Liver (tissue), 9 donors: ENCODE measurements around the gene LHFPL6. TPM values are rescaled to one million over a fixed set of nuclear protein-coding genes. Genes with fewer than 3 reads are reported as not detected.

Experiments
- DNase-seq: peaks from one replicate; pipeline ENCODE4 v3.0.0-alpha.2; 2017; ENCODE audit warnings: low spot score
- H3K27ac ChIP-seq, 2 donors: one replicate each; pipeline ENCODE4 v1.7.0; 2013; ENCODE audit warnings: inconsistent platforms in 2 of 2, low read length in 2 of 2, control low read depth in 1 of 2, low read depth in 1 of 2, mild to moderate bottlenecking in 1 of 2
- H3K27me3 ChIP-seq, 4 donors: one replicate each; pipeline versions ENCODE4 v1.6.1 to v1.7.0; 2013; ENCODE audit warnings: low read length in 3 of 4, inconsistent platforms in 1 of 4, mild to moderate bottlenecking in 1 of 4, moderate library complexity in 1 of 4; ENCODE audit not compliant: control insufficient read depth in 4 of 4, insufficient read depth in 4 of 4
- H3K36me3 ChIP-seq, 4 donors: one replicate each; pipeline versions ENCODE4 v1.6.1 to v1.7.0; 2013; ENCODE audit warnings: low read length in 3 of 4, mild to moderate bottlenecking in 3 of 4, low read depth in 1 of 4, moderate library complexity in 1 of 4; ENCODE audit not compliant: control insufficient read depth in 4 of 4, insufficient read depth in 3 of 4
- H3K4me1 ChIP-seq, 4 donors: one replicate each; pipeline versions ENCODE4 v1.6.1 to v1.7.0; 2013; ENCODE audit warnings: low read length in 3 of 4, mild to moderate bottlenecking in 3 of 4, moderate library complexity in 1 of 4; ENCODE audit not compliant: control insufficient read depth in 4 of 4, insufficient read depth in 4 of 4
- H3K4me3 ChIP-seq, 3 donors: one replicate each; pipeline versions ENCODE4 v1.6.1 to v1.7.0; 2013; ENCODE audit warnings: low read length in 3 of 3, control low read depth in 1 of 3, low read depth in 1 of 3, mild to moderate bottlenecking in 1 of 3
- H3K9ac ChIP-seq, 2 donors: one replicate each; pipeline ENCODE4 v1.7.0; 2013; ENCODE audit warnings: low read length in 2 of 2, mild to moderate bottlenecking in 2 of 2, moderate library complexity in 2 of 2, control low read depth in 1 of 2, low read depth in 1 of 2
- H3K9me3 ChIP-seq, 4 donors: one replicate each; pipeline versions ENCODE4 v1.6.1 to v1.7.0; 2013; ENCODE audit warnings: low read length in 3 of 4; ENCODE audit not compliant: control insufficient read depth in 4 of 4
- EGR1 ChIP-seq, 2 donors: IDR thresholded peaks; 2 replicates each; pipeline ENCODE4 v1.6.1; 2016 to 2018; ENCODE audit warnings: antibody characterized with exemption in 2 of 2, low read depth in 2 of 2
- FOXA1 ChIP-seq: IDR thresholded peaks from 2 replicates; pipeline ENCODE4 v1.6.1; 2016; ENCODE audit warnings: antibody characterized with exemption
- GABPA ChIP-seq, 2 donors: IDR thresholded peaks in 1 of 2; conservative IDR thresholded peaks in 1 of 2; 2 replicates each; pipeline ENCODE4 v1.6.1; 2016; ENCODE audit warnings: antibody characterized with exemption in 2 of 2, mild to moderate bottlenecking in 1 of 2, moderate library complexity in 1 of 2
- HNF4A ChIP-seq, 2 donors: conservative IDR thresholded peaks; 2 replicates each; pipeline ENCODE4 v1.6.1; 2016; ENCODE audit warnings: antibody characterized with exemption in 2 of 2, mild to moderate bottlenecking in 2 of 2
- NR2F2 ChIP-seq: IDR thresholded peaks from 2 replicates; pipeline ENCODE4 v1.6.1; 2016; ENCODE audit warnings: antibody characterized with exemption
- RAD21 ChIP-seq, 2 donors: IDR thresholded peaks; 2 replicates each; pipeline ENCODE4 v1.6.1; 2016; ENCODE audit warnings: antibody characterized with exemption in 2 of 2, mild to moderate bottlenecking in 2 of 2
- TAF1 ChIP-seq: conservative IDR thresholded peaks from 2 replicates; pipeline ENCODE4 v1.6.1; 2016; ENCODE audit warnings: antibody characterized with exemption, mild to moderate bottlenecking
- YY1 ChIP-seq: IDR thresholded peaks from 2 replicates; pipeline ENCODE4 v1.6.1; 2016; ENCODE audit warnings: antibody characterized with exemption, mild to moderate bottlenecking
- WGBS: extraction: QIAGEN DNeasy Blood & Tissue Kit; methylation state at CpG from one replicate; pipeline ENCODE4 v1.1.7; 2013; 5-methylcytosine and 5-hydroxymethylcytosine counted together
- polyA plus RNA-seq, 2 donors: library from polyadenylated mRNA; stranded (reverse) in 1 of 2; unstranded in 1 of 2; fragments of 200-250 nt in 1 of 2; fragments of >200 nt in 1 of 2; fragmentation: Nextera tagmentation in 1 of 2; extraction: Ambion mirVana in 1 of 2; gene quantifications; one replicate each; pipeline versions ENCODE4 v1.2.1 to v1.2.3, GENCODE V29; 2013 to 2015
- total RNA-seq, 2 donors: library from RNA; depleted of rRNA; stranded (reverse); fragments of >200 nt; gene quantifications; one replicate each; pipeline ENCODE4 v1.2.3, GENCODE V29; 2014
- TF ChIP-seq, protein P1 (sequence below): IDR thresholded peaks from 2 replicates; pipeline ENCODE4 v1.6.1; 2016; ENCODE audit warnings: antibody characterized with exemption, mild to moderate bottlenecking
- TF ChIP-seq, protein P2 (sequence below): IDR thresholded peaks from 2 replicates; pipeline ENCODE4 v1.6.1; 2016; ENCODE audit warnings: antibody characterized with exemption
- TF ChIP-seq, protein P3 (sequence below): fragments of 150-350 bp; IDR thresholded peaks from 2 replicates; pipeline ENCODE4 v1.5.1; 2017; ENCODE audit warnings: improper control_type of control experiment, low read depth, low read length; ENCODE audit not compliant: missing input control
- TF ChIP-seq, protein P4 (sequence below): IDR thresholded peaks from 2 replicates; pipeline ENCODE4 v1.6.1; 2016; ENCODE audit warnings: antibody characterized with exemption
- TF ChIP-seq, protein P5 (sequence below): IDR thresholded peaks from 2 replicates; pipeline ENCODE4 v1.6.1; 2016; ENCODE audit warnings: antibody characterized with exemption
- donor health status: healthy.
- donor health status: healthy.
- donor health status: healthy.
- donor health status: healthy.
- donor health status: healthy.

LHFPL6 gene
- total and polyA plus RNA-seq, 4 donors: 2.6 to 8.3 (median 5.5) TPM

DNA sequence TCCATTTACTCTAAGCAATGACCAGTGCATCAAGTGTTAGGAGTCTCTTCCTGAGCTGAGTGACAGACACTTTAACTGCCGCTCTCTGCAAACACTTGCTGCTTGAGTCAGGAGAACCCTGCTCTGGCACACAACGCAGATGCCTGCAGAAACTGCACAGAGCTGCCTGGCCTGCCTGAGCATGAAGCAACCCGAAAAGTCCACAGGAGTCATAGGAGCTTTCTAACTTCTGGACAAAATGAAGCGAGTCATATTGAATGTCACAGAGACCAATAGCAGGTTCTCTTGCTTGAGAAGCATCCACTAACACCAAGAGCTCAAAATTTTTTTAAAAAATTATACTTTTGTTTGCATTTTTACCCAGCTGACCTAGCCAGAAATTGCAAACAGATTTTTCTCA is 232.4 kb downstream of the LHFPL6 start (continued):
- TF ChIP-seq, protein P1, sequence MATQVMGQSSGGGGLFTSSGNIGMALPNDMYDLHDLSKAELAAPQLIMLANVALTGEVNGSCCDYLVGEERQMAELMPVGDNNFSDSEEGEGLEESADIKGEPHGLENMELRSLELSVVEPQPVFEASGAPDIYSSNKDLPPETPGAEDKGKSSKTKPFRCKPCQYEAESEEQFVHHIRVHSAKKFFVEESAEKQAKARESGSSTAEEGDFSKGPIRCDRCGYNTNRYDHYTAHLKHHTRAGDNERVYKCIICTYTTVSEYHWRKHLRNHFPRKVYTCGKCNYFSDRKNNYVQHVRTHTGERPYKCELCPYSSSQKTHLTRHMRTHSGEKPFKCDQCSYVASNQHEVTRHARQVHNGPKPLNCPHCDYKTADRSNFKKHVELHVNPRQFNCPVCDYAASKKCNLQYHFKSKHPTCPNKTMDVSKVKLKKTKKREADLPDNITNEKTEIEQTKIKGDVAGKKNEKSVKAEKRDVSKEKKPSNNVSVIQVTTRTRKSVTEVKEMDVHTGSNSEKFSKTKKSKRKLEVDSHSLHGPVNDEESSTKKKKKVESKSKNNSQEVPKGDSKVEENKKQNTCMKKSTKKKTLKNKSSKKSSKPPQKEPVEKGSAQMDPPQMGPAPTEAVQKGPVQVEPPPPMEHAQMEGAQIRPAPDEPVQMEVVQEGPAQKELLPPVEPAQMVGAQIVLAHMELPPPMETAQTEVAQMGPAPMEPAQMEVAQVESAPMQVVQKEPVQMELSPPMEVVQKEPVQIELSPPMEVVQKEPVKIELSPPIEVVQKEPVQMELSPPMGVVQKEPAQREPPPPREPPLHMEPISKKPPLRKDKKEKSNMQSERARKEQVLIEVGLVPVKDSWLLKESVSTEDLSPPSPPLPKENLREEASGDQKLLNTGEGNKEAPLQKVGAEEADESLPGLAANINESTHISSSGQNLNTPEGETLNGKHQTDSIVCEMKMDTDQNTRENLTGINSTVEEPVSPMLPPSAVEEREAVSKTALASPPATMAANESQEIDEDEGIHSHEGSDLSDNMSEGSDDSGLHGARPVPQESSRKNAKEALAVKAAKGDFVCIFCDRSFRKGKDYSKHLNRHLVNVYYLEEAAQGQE: no peak
- TF ChIP-seq, protein P2, sequence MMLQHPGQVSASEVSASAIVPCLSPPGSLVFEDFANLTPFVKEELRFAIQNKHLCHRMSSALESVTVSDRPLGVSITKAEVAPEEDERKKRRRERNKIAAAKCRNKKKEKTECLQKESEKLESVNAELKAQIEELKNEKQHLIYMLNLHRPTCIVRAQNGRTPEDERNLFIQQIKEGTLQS: no peak
- no peak for TF ChIP-seq GABPA (IDR thresholded peaks at IDR 0.05 in 1 of 2, conservative IDR thresholded peaks at IDR 0.05 in 1 of 2)

DNA sequence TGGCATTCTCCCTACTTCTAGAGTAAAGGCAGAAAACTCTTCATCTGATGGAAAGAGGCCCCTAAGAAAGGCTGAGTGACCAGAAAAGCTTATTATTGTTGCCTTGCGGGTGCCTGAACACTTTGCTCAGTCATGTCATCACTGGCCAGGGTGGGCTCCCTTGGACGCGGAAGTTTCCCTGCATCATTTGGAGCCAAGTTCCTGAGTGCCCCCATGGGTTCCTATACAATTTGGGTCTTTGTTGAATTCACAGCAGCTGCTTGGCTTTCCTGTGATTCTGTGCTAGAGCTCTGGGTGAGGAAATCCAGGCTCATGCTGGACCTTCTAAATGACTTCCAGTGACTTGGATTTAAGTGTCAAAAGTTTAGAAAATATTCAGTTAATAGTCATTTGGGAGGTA is 232.9 kb downstream of the LHFPL6 start:
- H3K27me3 ChIP-seq: peaks cover 0 to 3% (median 0%) of the 10 kb centered on the region in 4 donors
- H3K4me3 ChIP-seq: no peak overlapping the region
- 93% methylated on average over 3 of the region's 3 CpGs for WGBS
- TF ChIP-seq, protein P2: no peak
- TF ChIP-seq RAD21 (IDR thresholded peaks at IDR 0.05) (no peak), NR2F2 (no peak), FOXA1 (no peak), HNF4A (conservative IDR thresholded peaks at IDR 0.05) (no peak), GABPA (IDR thresholded peaks at IDR 0.05 in 1 of 2, conservative IDR thresholded peaks at IDR 0.05 in 1 of 2) (no peak), TAF1 (no peak), EGR1 (IDR thresholded peaks at IDR 0.05; ENCODE audit: low read depth in 2 of 2) (no peak), YY1 (no peak)
- TF ChIP-seq, protein P3, sequence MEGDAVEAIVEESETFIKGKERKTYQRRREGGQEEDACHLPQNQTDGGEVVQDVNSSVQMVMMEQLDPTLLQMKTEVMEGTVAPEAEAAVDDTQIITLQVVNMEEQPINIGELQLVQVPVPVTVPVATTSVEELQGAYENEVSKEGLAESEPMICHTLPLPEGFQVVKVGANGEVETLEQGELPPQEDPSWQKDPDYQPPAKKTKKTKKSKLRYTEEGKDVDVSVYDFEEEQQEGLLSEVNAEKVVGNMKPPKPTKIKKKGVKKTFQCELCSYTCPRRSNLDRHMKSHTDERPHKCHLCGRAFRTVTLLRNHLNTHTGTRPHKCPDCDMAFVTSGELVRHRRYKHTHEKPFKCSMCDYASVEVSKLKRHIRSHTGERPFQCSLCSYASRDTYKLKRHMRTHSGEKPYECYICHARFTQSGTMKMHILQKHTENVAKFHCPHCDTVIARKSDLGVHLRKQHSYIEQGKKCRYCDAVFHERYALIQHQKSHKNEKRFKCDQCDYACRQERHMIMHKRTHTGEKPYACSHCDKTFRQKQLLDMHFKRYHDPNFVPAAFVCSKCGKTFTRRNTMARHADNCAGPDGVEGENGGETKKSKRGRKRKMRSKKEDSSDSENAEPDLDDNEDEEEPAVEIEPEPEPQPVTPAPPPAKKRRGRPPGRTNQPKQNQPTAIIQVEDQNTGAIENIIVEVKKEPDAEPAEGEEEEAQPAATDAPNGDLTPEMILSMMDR: no peak
- TF ChIP-seq, protein P4, sequence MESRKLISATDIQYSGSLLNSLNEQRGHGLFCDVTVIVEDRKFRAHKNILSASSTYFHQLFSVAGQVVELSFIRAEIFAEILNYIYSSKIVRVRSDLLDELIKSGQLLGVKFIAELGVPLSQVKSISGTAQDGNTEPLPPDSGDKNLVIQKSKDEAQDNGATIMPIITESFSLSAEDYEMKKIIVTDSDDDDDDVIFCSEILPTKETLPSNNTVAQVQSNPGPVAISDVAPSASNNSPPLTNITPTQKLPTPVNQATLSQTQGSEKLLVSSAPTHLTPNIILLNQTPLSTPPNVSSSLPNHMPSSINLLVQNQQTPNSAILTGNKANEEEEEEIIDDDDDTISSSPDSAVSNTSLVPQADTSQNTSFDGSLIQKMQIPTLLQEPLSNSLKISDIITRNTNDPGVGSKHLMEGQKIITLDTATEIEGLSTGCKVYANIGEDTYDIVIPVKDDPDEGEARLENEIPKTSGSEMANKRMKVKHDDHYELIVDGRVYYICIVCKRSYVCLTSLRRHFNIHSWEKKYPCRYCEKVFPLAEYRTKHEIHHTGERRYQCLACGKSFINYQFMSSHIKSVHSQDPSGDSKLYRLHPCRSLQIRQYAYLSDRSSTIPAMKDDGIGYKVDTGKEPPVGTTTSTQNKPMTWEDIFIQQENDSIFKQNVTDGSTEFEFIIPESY: no peak
- TF ChIP-seq, protein P1: no peak
- TF ChIP-seq, protein P5, sequence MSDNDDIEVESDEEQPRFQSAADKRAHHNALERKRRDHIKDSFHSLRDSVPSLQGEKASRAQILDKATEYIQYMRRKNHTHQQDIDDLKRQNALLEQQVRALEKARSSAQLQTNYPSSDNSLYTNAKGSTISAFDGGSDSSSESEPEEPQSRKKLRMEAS: no peak
- no peak overlapping the region for H3K27ac ChIP-seq
- no peak for DNase-seq
- H3K9ac ChIP-seq: no peak overlapping the region
- no peaks in the 10 kb centered on the region for H3K36me3 ChIP-seq
- no peaks in the 10 kb centered on the region for H3K4me1 ChIP-seq
- H3K9me3 ChIP-seq: no peaks in the 10 kb centered on the region
